ENCODE results near the gene PLP1.

- TF ChIP-seq POLR2A (IDR thresholded peaks at IDR 0.05) (no peak), CTCF (IDR thresholded peaks at IDR 0.05) (no peak)
Observed at GRCh38 chrX:103733017-103733416, 43.6 kb upstream of the PLP1 start.
